NCI-H446 (cell line): ENCODE results near the gene ZFHX3.
"Not testable (repeated sequence)": the region's sequence is repeated elsewhere in the genome, so short reads cannot be mapped to it uniquely, and the experiment has no call there.

Experiments
- DNase-seq, 2 experiments: peaks; one replicate each; lab custom pipeline; 2025; lab: John Stamatoyannopoulos, UW

Gene ZFHX3

GRCh38 chr16:72997141-72997542 is 50.8 kb downstream of the ZFHX3 start:
- DNase-seq, result no peak

- DNase-seq, result no peak
These were observed 51.5 kb downstream of the ZFHX3 start for GRCh38 chr16:72996291-72997062.

- DNase-seq, result not testable (repeated sequence)
These were observed 52.1 kb downstream of the ZFHX3 start for GRCh38 chr16:72995882-72996270.

- DNase-seq, result no peak
These were observed 52.6 kb downstream of the ZFHX3 start for GRCh38 chr16:72995151-72995881.

GRCh38 chr16:72992142-72992601 is 55.8 kb downstream of the ZFHX3 start:
- DNase-seq, result no peak

- no peak for DNase-seq
These were observed 56.3 kb downstream of the ZFHX3 start for GRCh38 chr16:72991644-72992043.

GRCh38 chr16:72991211-72991610 is 56.7 kb downstream of the ZFHX3 start:
- DNase-seq, result no peak

GRCh38 chr16:72990571-72990970 is 57.4 kb downstream of the ZFHX3 start:
- DNase-seq, result no peak

GRCh38 chr16:72989579-72990551 is 58.1 kb downstream of the ZFHX3 start:
- DNase-seq, result peak; percentile 20 to 32

GRCh38 chr16:72989203-72989578 is 58.7 kb downstream of the ZFHX3 start:
- not testable (repeated sequence) for DNase-seq

GRCh38 chr16:72988569-72988968 is 59.4 kb downstream of the ZFHX3 start:
- no peak for DNase-seq

- DNase-seq, result no peak
These were observed 60.4 kb downstream of the ZFHX3 start for GRCh38 chr16:72987480-72987901.

- DNase-seq, result no peak
These were observed 61.9 kb downstream of the ZFHX3 start for GRCh38 chr16:72985995-72986394.

GRCh38 chr16:72985148-72985941 is 62.6 kb downstream of the ZFHX3 start:
- peak in 1 of 2 experiments; percentile 62 for DNase-seq

GRCh38 chr16:72983728-72984350 is 64.1 kb downstream of the ZFHX3 start:
- peak in 1 of 2 experiments; percentile 39 for DNase-seq

- no peak for DNase-seq
These were observed 64.7 kb downstream of the ZFHX3 start for GRCh38 chr16:72983241-72983640.

GRCh38 chr16:72979974-72980373 is 68.0 kb downstream of the ZFHX3 start:
- no peak for DNase-seq

- no peak for DNase-seq
These were observed 69.7 kb downstream of the ZFHX3 start for GRCh38 chr16:72978212-72978611.

GRCh38 chr16:72977127-72977526 is 70.8 kb downstream of the ZFHX3 start:
- DNase-seq, result no peak

- no peak for DNase-seq
These were observed 71.4 kb downstream of the ZFHX3 start for GRCh38 chr16:72976438-72977064.
